ENCODE measurements around the gene DNAAF9.

The DNAAF9 gene

GRCh38 chr20:3400260-3401155 lies 7.0 kb downstream of the DNAAF9 start:
- H3K4me3 Mint-ChIP-seq: no peak overlapping the region
- peaks cover 6% of the 10 kb centered on the region for H3K4me1 Mint-ChIP-seq
- no peaks in the 10 kb centered on the region for H3K27me3 Mint-ChIP-seq
- H3K27ac Mint-ChIP-seq: no peak overlapping the region
- peaks cover 7% of the 10 kb centered on the region for H3K9me3 Mint-ChIP-seq
- H3K36me3 Mint-ChIP-seq: peaks cover 3% of the 10 kb centered on the region

- Mint-ChIP-seq H3K27me3 (no peaks in the 10 kb centered on the region), H3K9me3 (peaks cover 7% of the 10 kb centered on the region), H3K4me3 (no peak overlapping the region), H3K36me3 (peaks cover 3% of the 10 kb centered on the region), H3K4me1 (no peaks in the 10 kb centered on the region), H3K27ac (no peak overlapping the region)
These were observed 8.7 kb downstream of the DNAAF9 start for GRCh38 chr20:3398681-3399252.

GRCh38 chr20:3396492-3396891 lies 11.0 kb downstream of the DNAAF9 start:
- Mint-ChIP-seq H3K4me1 (no peaks in the 10 kb centered on the region), H3K27ac (no peak overlapping the region), H3K36me3 (peaks cover 3% of the 10 kb centered on the region), H3K4me3 (no peak overlapping the region), H3K27me3 (no peaks in the 10 kb centered on the region), H3K9me3 (peaks cover 7% of the 10 kb centered on the region)

GRCh38 chr20:3392756-3393155 lies 14.7 kb downstream of the DNAAF9 start:
- Mint-ChIP-seq H3K4me3 (no peak overlapping the region), H3K27ac (no peak overlapping the region), H3K36me3 (peaks cover 3% of the 10 kb centered on the region), H3K9me3 (peaks cover 7% of the 10 kb centered on the region), H3K4me1 (peaks cover 5% of the 10 kb centered on the region), H3K27me3 (no peaks in the 10 kb centered on the region)

- Mint-ChIP-seq H3K4me1 (peaks cover 5% of the 10 kb centered on the region), H3K27me3 (no peaks in the 10 kb centered on the region), H3K27ac (no peak overlapping the region), H3K9me3 (no peaks in the 10 kb centered on the region), H3K4me3 (no peak overlapping the region), H3K36me3 (no peaks in the 10 kb centered on the region)
These were observed 16.6 kb downstream of the DNAAF9 start for GRCh38 chr20:3390759-3391425.

GRCh38 chr20:3383878-3384495 lies 23.5 kb downstream of the DNAAF9 start:
- H3K4me3 Mint-ChIP-seq: no peak overlapping the region
- no peaks in the 10 kb centered on the region for H3K27me3 Mint-ChIP-seq
- H3K4me1 Mint-ChIP-seq: peaks cover 13% of the 10 kb centered on the region
- H3K36me3 Mint-ChIP-seq: peaks cover 2% of the 10 kb centered on the region
- peak overlapping the region; percentile 70 for H3K27ac Mint-ChIP-seq
- no peaks in the 10 kb centered on the region for H3K9me3 Mint-ChIP-seq

- H3K9me3 Mint-ChIP-seq: no peaks in the 10 kb centered on the region
- no peak overlapping the region for H3K4me3 Mint-ChIP-seq
- H3K36me3 Mint-ChIP-seq: peaks cover 4% of the 10 kb centered on the region
- H3K4me1 Mint-ChIP-seq: peaks cover 13% of the 10 kb centered on the region
- no peaks in the 10 kb centered on the region for H3K27me3 Mint-ChIP-seq
- H3K27ac Mint-ChIP-seq: no peak overlapping the region
These were observed 24.6 kb downstream of the DNAAF9 start for GRCh38 chr20:3382836-3383235.

- H3K27me3 Mint-ChIP-seq: no peaks in the 10 kb centered on the region
- no peaks in the 10 kb centered on the region for H3K9me3 Mint-ChIP-seq
- no peak overlapping the region for H3K4me3 Mint-ChIP-seq
These were observed 27.0 kb downstream of the DNAAF9 start for GRCh38 chr20:3380228-3381070.

GRCh38 chr20:3378138-3378537 lies 29.3 kb downstream of the DNAAF9 start:
- Mint-ChIP-seq H3K9me3 (no peaks in the 10 kb centered on the region), H3K4me3 (no peak overlapping the region), H3K36me3 (peaks cover 14% of the 10 kb centered on the region), H3K27me3 (no peaks in the 10 kb centered on the region), H3K4me1 (no peaks in the 10 kb centered on the region), H3K27ac (no peak overlapping the region)

More at GRCh38 chr20:3380228-3381070, 27.0 kb downstream of the DNAAF9 start:
- Mint-ChIP-seq H3K4me1 (peaks cover 13% of the 10 kb centered on the region), H3K27ac (no peak overlapping the region), H3K36me3 (peaks cover 7% of the 10 kb centered on the region)

- Mint-ChIP-seq H3K27me3 (no peaks in the 10 kb centered on the region), H3K27ac (no peak overlapping the region), H3K9me3 (no peaks in the 10 kb centered on the region), H3K36me3 (peaks cover 14% of the 10 kb centered on the region), H3K4me3 (no peak overlapping the region), H3K4me1 (no peaks in the 10 kb centered on the region)
These were observed 29.8 kb downstream of the DNAAF9 start for GRCh38 chr20:3377644-3378043.

- Mint-ChIP-seq H3K27ac (no peak overlapping the region), H3K4me1 (no peaks in the 10 kb centered on the region), H3K4me3 (no peak overlapping the region), H3K27me3 (no peaks in the 10 kb centered on the region), H3K9me3 (no peaks in the 10 kb centered on the region), H3K36me3 (peaks cover 20% of the 10 kb centered on the region)
These were observed 33.2 kb downstream of the DNAAF9 start for GRCh38 chr20:3374296-3374695.

GRCh38 chr20:3371754-3372153 lies 35.7 kb downstream of the DNAAF9 start:
- Mint-ChIP-seq H3K27me3 (no peaks in the 10 kb centered on the region), H3K36me3 (peaks cover 21% of the 10 kb centered on the region), H3K4me3 (no peak overlapping the region), H3K9me3 (no peaks in the 10 kb centered on the region), H3K4me1 (peaks cover 5% of the 10 kb centered on the region), H3K27ac (no peak overlapping the region)

- no peaks in the 10 kb centered on the region for H3K9me3 Mint-ChIP-seq
- H3K27me3 Mint-ChIP-seq: no peaks in the 10 kb centered on the region
- peaks cover 5% of the 10 kb centered on the region for H3K4me1 Mint-ChIP-seq
- no peak overlapping the region for H3K4me3 Mint-ChIP-seq
- peaks cover 14% of the 10 kb centered on the region for H3K36me3 Mint-ChIP-seq
- H3K27ac Mint-ChIP-seq: no peak overlapping the region
These were observed 40.4 kb downstream of the DNAAF9 start for GRCh38 chr20:3367089-3367488.

- Mint-ChIP-seq H3K4me1 (peaks cover 5% of the 10 kb centered on the region), H3K9me3 (no peaks in the 10 kb centered on the region), H3K36me3 (peaks cover 10% of the 10 kb centered on the region), H3K4me3 (no peak overlapping the region), H3K27me3 (no peaks in the 10 kb centered on the region), H3K27ac (no peak overlapping the region)
These were observed 43.0 kb downstream of the DNAAF9 start for GRCh38 chr20:3364323-3365013.

All from activated naive CD4-positive, alpha-beta T cell treated with anti-CD3 and anti-CD28 coated beads, Interleukin-2, amount 50 U/mL, for 24 hours (primary cell).